B cell (primary cell): ENCODE data around the gene NRF1. TPM values are rescaled to one million over a fixed set of nuclear protein-coding genes. Genes with fewer than 3 reads are reported as not detected.
A peak's percentile ranks its signal among the peaks of the same experiment; 100 is the strongest.

Source experiments
- ATAC-seq: fragments of 200-7000 bp; cut with Tn5 transposase; one replicate; pipeline ENCODE4 v1.10.0; 2021; ENCODE audit warnings: low read depth, mild to moderate bottlenecking, moderate number of reproducible peaks, moderate library complexity
- CTCF ChIA-PET: fragments of 350-600 bp; sonication (Branson Sonifier 250); formaldehyde crosslinking; loops from one replicate; lab custom pipeline; 2021; ENCODE audit warnings: antibody characterized with exemption, inconsistent platforms; lab: Charles Lee
- POLR2A ChIA-PET: fragments of 350-600 bp; sonication (Branson Sonifier 250); formaldehyde crosslinking; loops from one replicate; lab custom pipeline; 2021; ENCODE audit warnings: antibody characterized with exemption; lab: Charles Lee
- DNase-seq: peaks from one replicate; pipeline ENCODE4 v3.0.0; 2013
- H2AFZ ChIP-seq: 2 replicates; pipeline ENCODE4 v1.6.1; 2012; ENCODE audit warnings: mild to moderate bottlenecking, low read depth, low read length; ENCODE audit not compliant: insufficient read depth, poor library complexity, severe bottlenecking
- H3K27ac ChIP-seq, 2 donors: 1 replicate in 1 of 2; 2 replicates in 1 of 2; pipeline ENCODE4 v1.5.1; 2012 to 2013; ENCODE audit warnings: low read length in 2 of 2, mild to moderate bottlenecking in 2 of 2, moderate library complexity in 1 of 2
- H3K27me3 ChIP-seq, 4 experiments: fragments of 200-600 bp in 1 of 4; sonication (generic) in 1 of 4; replicated peaks in 1 of 4; 1 replicate in 2 of 4; 2 replicates in 2 of 4; pipeline versions ENCODE4 v1.6.1 to v1.7.0; 2013 to 2016; ENCODE audit warnings: low read length in 3 of 4, mild to moderate bottlenecking in 2 of 4, mixed read lengths in 1 of 4, moderate library complexity in 1 of 4; ENCODE audit not compliant: insufficient read depth in 4 of 4, control insufficient read depth in 3 of 4; ENCODE audit errors: control extremely low read depth in 1 of 4
- H3K36me3 ChIP-seq, 2 experiments: replicated peaks in 1 of 2; 1 replicate in 1 of 2; 2 replicates in 1 of 2; pipeline versions ENCODE4 v1.6.1 to v1.7.1; 2013; ENCODE audit warnings: low read length in 1 of 2; ENCODE audit not compliant: insufficient read depth in 2 of 2, control insufficient read depth in 1 of 2; ENCODE audit errors: control extremely low read depth in 1 of 2, extremely low read depth in 1 of 2
- H3K4me1 ChIP-seq, 2 donors: fragments of 200-600 bp in 1 of 2; sonication (generic) in 1 of 2; 1 replicate in 1 of 2; 2 replicates in 1 of 2; pipeline versions ENCODE4 v1.5.1 to v1.6.1; 2013 to 2017; ENCODE audit warnings: low read length in 2 of 2; ENCODE audit not compliant: control insufficient read depth in 2 of 2, insufficient read depth in 2 of 2
- H3K4me2 ChIP-seq: replicated peaks from 2 replicates; pipeline ENCODE3; 2012; ENCODE audit warnings: mild to moderate bottlenecking, low read depth, low read length; ENCODE audit not compliant: poor library complexity, severe bottlenecking
- H3K4me3 ChIP-seq, 5 experiments: fragments of 200-600 bp in 1 of 5; sonication (generic) in 1 of 5; 1 replicate in 3 of 5; 2 replicates in 2 of 5; pipeline versions ENCODE4 v1.5.1 to v1.7.0; 2011 to 2016; ENCODE audit warnings: low read length in 4 of 5, mild to moderate bottlenecking in 4 of 5, low read depth in 2 of 5, control low read depth in 1 of 5, moderate library complexity in 1 of 5; ENCODE audit not compliant: insufficient read depth in 1 of 5; ENCODE audit errors: control extremely low read depth in 1 of 5, extremely low read depth in 1 of 5
- H3K79me2 ChIP-seq: fragments of 200-600 bp; sonication (generic); one replicate; pipeline ENCODE4 v1.6.0; 2016; ENCODE audit warnings: low read length; ENCODE audit not compliant: control insufficient read depth, insufficient read depth
- H3K9ac ChIP-seq: fragments of 200-600 bp; sonication (generic); 2 replicates; pipeline ENCODE4 v1.6.1; 2017; ENCODE audit warnings: mild to moderate bottlenecking, low read length, moderate library complexity
- H3K9me3 ChIP-seq, 3 donors: one replicate each; pipeline versions ENCODE4 v1.6.1 to v1.7.1; 2013; ENCODE audit warnings: low read length in 2 of 3; ENCODE audit not compliant: control insufficient read depth in 2 of 3, insufficient read depth in 1 of 3; ENCODE audit errors: control extremely low read depth in 1 of 3
- H4K20me1 ChIP-seq: 2 replicates; pipeline ENCODE4 v1.6.0; 2012; ENCODE audit warnings: mild to moderate bottlenecking, low read length; ENCODE audit not compliant: insufficient read depth, control insufficient read depth, poor library complexity, severe bottlenecking
- H3K27ac Mint-ChIP-seq: one replicate; pipeline ENCODE4 v1.8.0; 2021; ENCODE audit warnings: mixed read lengths
- H3K27me3 Mint-ChIP-seq: one replicate; pipeline ENCODE4 v1.8.0; 2021; ENCODE audit warnings: mixed read lengths
- H3K4me1 Mint-ChIP-seq: one replicate; pipeline ENCODE4 v1.8.0; 2021; ENCODE audit warnings: mixed read lengths
- H3K4me3 Mint-ChIP-seq: one replicate; pipeline ENCODE4 v1.8.0; 2021; ENCODE audit warnings: mixed read lengths
- H3K9me3 Mint-ChIP-seq: one replicate; pipeline ENCODE4 v1.8.0; 2022; ENCODE audit warnings: mixed read lengths; ENCODE audit not compliant: insufficient read depth
- EZH2 ChIP-seq: IDR thresholded peaks from 2 replicates; pipeline ENCODE4 v1.6.1; 2012; ENCODE audit warnings: borderline replicate concordance, low read depth, mild to moderate bottlenecking, moderate library complexity, low read length; ENCODE audit not compliant: insufficient read depth, poor library complexity, severe bottlenecking
- WGBS: methylation state at CpG from one replicate; pipeline ENCODE4 v1.1.5; 2013; ENCODE audit warnings: missing lambda C conversion rate; ENCODE audit not compliant: insufficient coverage; 5-methylcytosine and 5-hydroxymethylcytosine counted together
- intact Hi-C: fragments of 100-400 bp; cut with micrococcal nuclease; formaldehyde crosslinking; loops from one replicate; pipeline ENCODE4 v1.10.0; 2022
- polyA plus RNA-seq: library from polyadenylated mRNA; depleted of rRNA; stranded (reverse); fragments of >200 nt; gene quantifications from 2 replicates; pipeline ENCODE4 v1.2.3, GENCODE V29; 2012
- total RNA-seq, 2 donors: library from RNA; stranded (reverse); fragments of 120-200 nt in 1 of 2; gene quantifications; 1 replicate in 1 of 2; 2 replicates in 1 of 2; pipeline versions ENCODE4 v1.2.3 to v1.2.4, GENCODE V29; 2013 to 2022
- TF ChIP-seq, protein P1 (sequence below): fragments of 200-600 bp; IDR thresholded peaks from one replicate; pipeline ENCODE4 v1.8.0; 2022; ENCODE audit warnings: antibody characterized with exemption, mild to moderate bottlenecking

Gene NRF1
- total and polyA plus RNA-seq, 2 donors (not counting 1 experiment from before 2014, with no cell fraction given), result 19.6 to 53.0 TPM

DNA sequence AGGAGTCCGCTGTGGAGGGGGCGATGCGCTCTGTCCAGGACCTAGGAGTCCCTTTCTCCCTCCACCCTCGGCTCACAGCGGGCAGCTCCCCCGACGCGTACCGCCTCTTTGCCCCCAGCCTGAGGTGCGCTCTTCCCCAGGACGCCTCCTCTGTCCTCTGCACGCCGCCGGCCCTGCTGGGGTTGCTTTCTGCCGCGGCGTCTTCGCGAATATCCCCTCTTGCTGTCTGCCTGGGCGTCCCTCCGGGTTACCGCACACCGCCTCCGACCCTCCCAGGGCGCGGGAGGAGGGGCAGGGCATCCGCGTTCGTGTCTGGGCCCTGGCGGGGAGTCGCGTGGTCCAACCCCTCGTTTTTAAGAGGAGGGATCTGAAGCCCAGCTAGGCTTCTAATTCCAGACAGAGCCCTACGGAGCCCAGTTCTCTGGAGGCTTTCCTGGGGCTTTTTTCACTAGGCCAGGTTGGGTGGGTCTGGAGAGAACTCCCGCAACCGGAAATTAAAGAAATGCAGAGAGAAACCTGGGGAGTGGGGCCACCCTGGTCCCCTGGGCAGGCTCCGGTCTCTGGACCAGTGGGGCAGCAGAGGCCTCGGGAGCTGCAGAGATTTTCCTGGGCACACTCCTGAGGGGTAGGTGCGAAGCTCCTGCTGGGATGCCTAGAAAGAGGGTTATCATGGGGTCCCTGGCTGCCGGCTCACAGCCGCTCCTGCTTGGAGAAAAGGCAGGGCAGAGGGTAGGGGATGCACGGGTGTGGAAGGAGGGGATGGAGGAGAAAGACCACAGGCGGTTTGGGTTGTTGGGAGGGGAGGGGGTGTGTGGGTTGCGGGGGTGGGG is 174.4 kb downstream of the NRF1 start:
- H2AFZ ChIP-seq, result peak overlapping the region; percentile 46
- intact Hi-C loops, result no loop called here
- H3K9me3 ChIP-seq, result peaks cover 0 to 45% (median 0%) of the 10 kb centered on the region in 3 donors
- H3K4me3 ChIP-seq, result peak overlapping the region in 3 of 5 experiments; percentile 23 to 58 (median 23)
- Mint-ChIP-seq H3K9me3 (no peaks in the 10 kb centered on the region), H3K4me3 (peak overlapping the region; percentile 68), H3K4me1 (peaks cover 39% of the 10 kb centered on the region), H3K27me3 (peaks cover 63% of the 10 kb centered on the region), H3K27ac (no peak overlapping the region)
- peak overlapping the region; percentile 50 for H3K9ac ChIP-seq
- H4K20me1 ChIP-seq, result peaks cover 18% of the 10 kb centered on the region
- H3K4me2 ChIP-seq, result peak overlapping the region; percentile 78
- DNase-seq (peak; percentile 60), ATAC-seq (peak; percentile 29)
- no peak overlapping the region for H3K27ac ChIP-seq
- peaks cover 50% of the 10 kb centered on the region in 2 donors for H3K4me1 ChIP-seq
- WGBS, result 4% methylated on average over 40 of the region's 44 CpGs
- CTCF ChIA-PET, result interaction anchor here (0.7 to 1.3 kb wide), 2 partner anchors 40 to 972 kb away, joined by 3 read pairs; no protein-coding TSS in a partner anchor
- H3K79me2 ChIP-seq, result no peaks in the 10 kb centered on the region
- H3K36me3 ChIP-seq, result no peaks in the 10 kb centered on the region
- TF ChIP-seq, protein P1, sequence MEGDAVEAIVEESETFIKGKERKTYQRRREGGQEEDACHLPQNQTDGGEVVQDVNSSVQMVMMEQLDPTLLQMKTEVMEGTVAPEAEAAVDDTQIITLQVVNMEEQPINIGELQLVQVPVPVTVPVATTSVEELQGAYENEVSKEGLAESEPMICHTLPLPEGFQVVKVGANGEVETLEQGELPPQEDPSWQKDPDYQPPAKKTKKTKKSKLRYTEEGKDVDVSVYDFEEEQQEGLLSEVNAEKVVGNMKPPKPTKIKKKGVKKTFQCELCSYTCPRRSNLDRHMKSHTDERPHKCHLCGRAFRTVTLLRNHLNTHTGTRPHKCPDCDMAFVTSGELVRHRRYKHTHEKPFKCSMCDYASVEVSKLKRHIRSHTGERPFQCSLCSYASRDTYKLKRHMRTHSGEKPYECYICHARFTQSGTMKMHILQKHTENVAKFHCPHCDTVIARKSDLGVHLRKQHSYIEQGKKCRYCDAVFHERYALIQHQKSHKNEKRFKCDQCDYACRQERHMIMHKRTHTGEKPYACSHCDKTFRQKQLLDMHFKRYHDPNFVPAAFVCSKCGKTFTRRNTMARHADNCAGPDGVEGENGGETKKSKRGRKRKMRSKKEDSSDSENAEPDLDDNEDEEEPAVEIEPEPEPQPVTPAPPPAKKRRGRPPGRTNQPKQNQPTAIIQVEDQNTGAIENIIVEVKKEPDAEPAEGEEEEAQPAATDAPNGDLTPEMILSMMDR, result no peak
- TF ChIP-seq EZH2, result peak; percentile 50
- POLR2A ChIA-PET, result no interaction called here
- H3K27me3 ChIP-seq, result peaks cover 0 to 74% (median 50%) of the 10 kb centered on the region in 4 experiments
